ENCODE results near the gene NR1H3. TPM values are rescaled to one million over a fixed set of nuclear protein-coding genes. Genes with fewer than 3 reads are reported as not detected.
"Not testable (repeated sequence)": the region's sequence is repeated elsewhere in the genome, so short reads cannot be mapped to it uniquely, and the experiment has no call there.

The NR1H3 gene
- polyA plus RNA-seq (2013, experiment 1 of 2) = 21.5 TPM
- 20.0 TPM for polyA plus RNA-seq (2013, experiment 2 of 2)

DNA sequence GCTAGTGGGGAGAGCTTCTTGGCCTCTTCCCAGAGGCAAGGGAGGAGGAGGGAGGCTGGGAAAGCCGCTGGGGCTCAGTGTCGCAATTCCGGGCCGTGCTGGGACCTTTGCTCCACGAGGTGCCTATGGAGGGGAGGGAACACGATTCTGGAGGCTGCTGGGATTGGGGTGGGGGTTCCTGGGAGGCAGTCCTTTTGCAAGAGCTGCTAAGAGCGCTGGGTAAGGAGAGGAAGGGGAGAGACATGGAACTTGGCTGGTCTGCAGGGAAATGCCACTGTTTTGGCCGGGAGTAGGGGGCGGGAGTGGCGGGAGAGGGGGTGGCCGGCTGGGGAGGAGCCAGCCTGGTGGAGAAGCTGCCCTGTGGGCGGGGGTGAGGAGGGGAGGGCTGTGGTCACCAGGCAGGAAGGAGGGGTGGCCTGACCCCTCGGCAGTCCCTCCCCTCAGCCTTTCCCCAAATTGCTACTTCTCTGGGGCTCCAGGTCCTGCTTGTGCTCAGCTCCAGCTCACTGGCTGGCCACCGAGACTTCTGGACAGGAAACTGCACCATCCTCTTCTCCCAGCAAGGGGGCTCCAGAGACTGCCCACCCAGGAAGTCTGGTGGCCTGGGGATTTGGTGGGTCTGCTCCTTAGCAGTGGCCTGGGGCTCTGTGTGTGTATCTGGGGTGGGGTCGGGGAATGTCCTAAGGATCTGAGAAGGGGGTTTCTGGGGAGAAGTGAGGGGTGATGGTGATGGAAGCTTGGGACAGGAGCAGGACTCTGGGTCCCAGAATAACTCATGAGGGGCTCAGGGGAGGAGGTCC lies at the start of gene NR1H3:
NR1H3 (plus strand) TSS at position 480 of the 800 bp plus-strand sequence. CDS start 1,221 bp downstream, outside the sequence.
- Histone ChIP-seq H3K4me2 (ENCODE audit: low read length, poor library complexity, severe bottlenecking) (peak within 1 kb of the TSS; percentile 69), H3K27ac (ENCODE audit: low read length, poor library complexity, severe bottlenecking) (peak within 1 kb of the TSS; percentile 10), H3K79me1 (replicated peaks; ENCODE audit: low read length, poor library complexity, severe bottlenecking) (peaks cover 8% of the 10 kb centered on the region), H2BK12ac (ENCODE audit: low read length in 2 of 2) (peak within 1 kb of the TSS; percentile 79 to 98), H3K36me3 (ENCODE audit: control insufficient read depth in 1 of 2, insufficient read depth in 2 of 2, low read depth in 1 of 2, low read length in 2 of 2) (peaks cover 0 to 10% of the 10 kb centered on the region in 2 experiments), H3K4me3 (ENCODE audit: insufficient read depth in 1 of 2, low read depth in 1 of 2, low read length in 2 of 2) (peak within 1 kb of the TSS; percentile 22 to 67), H3K9me3 (ENCODE audit: control insufficient read depth, low read length) (no peaks in the 10 kb centered on the region), H3K4me1 (ENCODE audit: control insufficient read depth, insufficient read depth, low read depth, low read length) (peaks cover 31% of the 10 kb centered on the region), H3K14ac (ENCODE audit: low read length in 2 of 2) (peak within 1 kb of the TSS; percentile 6 to 61), H3K4ac (ENCODE audit: low read depth in 1 of 2, low read length in 2 of 2) (peak within 1 kb of the TSS; percentile 94 to 98), H2AFZ (ENCODE audit: low read depth, low read length) (no peak within 1 kb of the TSS), H3K27me3 (ENCODE audit: control insufficient read depth in 1 of 2, insufficient read depth in 1 of 2, low read length in 2 of 2) (no peaks in the 10 kb centered on the region), H4K8ac (ENCODE audit: low read length) (peak within 1 kb of the TSS; percentile 76), H3K18ac (ENCODE audit: low read depth in 1 of 2, low read length in 2 of 2) (peak within 1 kb of the TSS; percentile 84 to 85), H2BK120ac (ENCODE audit: low read depth, low read length) (peak within 1 kb of the TSS; percentile 75), H2BK5ac (ENCODE audit: low read depth, low read length, poor library complexity, severe bottlenecking) (no peak within 1 kb of the TSS), H4K91ac (ENCODE audit: low read length) (peak within 1 kb of the TSS; percentile 90), H3K9ac (ENCODE audit: low read length) (peak within 1 kb of the TSS; percentile 78), H2AK5ac (ENCODE audit: low read length, severe bottlenecking) (peak within 1 kb of the TSS; percentile 43), H2BK15ac (ENCODE audit: low read depth, poor library complexity, severe bottlenecking) (peak within 1 kb of the TSS; percentile 92), H3K23ac (ENCODE audit: low read length in 2 of 2) (no peak within 1 kb of the TSS)
- peak; percentile 86 for DNase-seq
- 6% methylated on average over 10 of the region's 15 CpGs for WGBS

DNA sequence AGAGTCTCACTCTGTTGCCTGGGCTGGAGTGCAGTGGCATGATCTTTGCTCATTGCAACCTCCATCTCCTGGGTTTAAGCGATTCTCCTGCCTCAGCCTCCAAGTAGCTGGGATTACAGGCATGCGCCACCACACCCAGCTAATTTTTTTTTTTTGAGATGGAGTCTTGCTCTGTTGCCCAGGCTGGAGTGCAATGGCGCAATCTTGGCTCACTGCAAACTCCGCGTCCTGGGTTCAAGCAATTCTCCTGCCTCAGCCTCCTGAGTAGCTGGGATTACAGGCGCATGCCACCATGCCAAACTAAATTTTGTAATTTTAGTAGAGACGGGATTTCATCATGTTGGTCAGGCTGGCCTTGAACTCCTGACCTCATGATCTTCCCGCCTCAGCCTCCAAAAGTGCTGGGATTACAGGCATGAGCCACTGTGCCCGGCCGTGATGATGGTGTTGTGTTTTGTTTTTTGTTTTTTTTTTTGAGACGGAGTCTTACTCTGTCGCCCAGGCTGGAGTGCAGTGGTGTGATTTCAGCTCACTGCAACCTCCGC lies 49.7 kb upstream of the NR1H3 start:
- H2BK120ac ChIP-seq (ENCODE audit: low read depth, low read length); H2BK5ac ChIP-seq (ENCODE audit: low read depth, low read length, poor library complexity, severe bottlenecking); H2BK12ac ChIP-seq (ENCODE audit: low read length in 2 of 2); H3K9ac ChIP-seq (ENCODE audit: low read length); H3K36me3 ChIP-seq (ENCODE audit: control insufficient read depth in 1 of 2, insufficient read depth in 2 of 2, low read depth in 1 of 2, low read length in 2 of 2); H3K4me1 ChIP-seq (ENCODE audit: control insufficient read depth, insufficient read depth, low read depth, low read length); H3K14ac ChIP-seq (ENCODE audit: low read length in 2 of 2); H3K9me3 ChIP-seq (ENCODE audit: control insufficient read depth, low read length); H3K4ac ChIP-seq (ENCODE audit: low read depth in 1 of 2, low read length in 2 of 2); H2AFZ ChIP-seq (ENCODE audit: low read depth, low read length); DNase-seq; H3K18ac ChIP-seq (ENCODE audit: low read depth in 1 of 2, low read length in 2 of 2); H3K79me1 ChIP-seq (replicated peaks; ENCODE audit: low read length, poor library complexity, severe bottlenecking); H2BK15ac ChIP-seq (ENCODE audit: low read depth, poor library complexity, severe bottlenecking); H2AK5ac ChIP-seq (ENCODE audit: low read length, severe bottlenecking); H3K4me3 ChIP-seq (ENCODE audit: insufficient read depth in 1 of 2, low read depth in 1 of 2, low read length in 2 of 2); H4K91ac ChIP-seq (ENCODE audit: low read length); H3K27me3 ChIP-seq (ENCODE audit: control insufficient read depth in 1 of 2, insufficient read depth in 1 of 2, low read length in 2 of 2); H3K4me2 ChIP-seq (ENCODE audit: low read length, poor library complexity, severe bottlenecking); H3K27ac ChIP-seq (ENCODE audit: low read length, poor library complexity, severe bottlenecking); H3K23ac ChIP-seq (ENCODE audit: low read length in 2 of 2); H4K8ac ChIP-seq (ENCODE audit: low read length): not testable (repeated sequence)
- WGBS = 96% methylated on average over 13 of the region's 13 CpGs

DNA sequence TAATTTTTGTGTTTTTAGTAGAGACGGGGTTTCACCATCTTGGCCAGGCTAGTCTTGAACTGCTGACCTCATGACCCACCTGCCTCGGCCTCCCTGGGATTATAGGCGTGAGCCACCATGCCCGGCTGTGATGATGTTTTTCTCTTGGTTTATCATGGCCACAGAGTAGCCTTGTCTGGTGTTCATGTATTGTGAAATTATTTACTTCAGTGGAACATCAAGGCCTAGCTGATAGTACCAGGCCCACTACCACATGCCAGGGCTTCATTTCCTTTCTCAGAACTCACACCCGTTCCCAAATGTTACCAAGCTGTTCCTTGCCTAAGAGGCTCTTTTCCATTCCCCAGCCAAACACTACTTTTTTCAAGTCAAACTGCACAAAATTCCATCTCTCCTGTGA lies 49.2 kb upstream of the NR1H3 start:
- Histone ChIP-seq H3K27ac (ENCODE audit: low read length, poor library complexity, severe bottlenecking) (no peak overlapping the region), H3K23ac (ENCODE audit: low read length in 2 of 2) (no peak overlapping the region), H2BK12ac (ENCODE audit: low read length in 2 of 2) (no peak overlapping the region), H3K4me2 (ENCODE audit: low read length, poor library complexity, severe bottlenecking) (no peak overlapping the region), H3K4ac (ENCODE audit: low read depth in 1 of 2, low read length in 2 of 2) (no peak overlapping the region), H3K14ac (ENCODE audit: low read length in 2 of 2) (no peak overlapping the region), H3K9me3 (ENCODE audit: control insufficient read depth, low read length) (no peaks in the 10 kb centered on the region), H3K4me3 (ENCODE audit: insufficient read depth in 1 of 2, low read depth in 1 of 2, low read length in 2 of 2) (no peak overlapping the region), H3K18ac (ENCODE audit: low read depth in 1 of 2, low read length in 2 of 2) (no peak overlapping the region), H2AFZ (ENCODE audit: low read depth, low read length) (no peak overlapping the region), H3K9ac (ENCODE audit: low read length) (no peak overlapping the region), H4K8ac (ENCODE audit: low read length) (no peak overlapping the region), H2BK5ac (ENCODE audit: low read depth, low read length, poor library complexity, severe bottlenecking) (no peak overlapping the region), H4K91ac (ENCODE audit: low read length) (no peak overlapping the region), H3K27me3 (ENCODE audit: control insufficient read depth in 1 of 2, insufficient read depth in 1 of 2, low read length in 2 of 2) (no peaks in the 10 kb centered on the region), H3K4me1 (ENCODE audit: control insufficient read depth, insufficient read depth, low read depth, low read length) (no peaks in the 10 kb centered on the region), H3K36me3 (ENCODE audit: control insufficient read depth in 1 of 2, insufficient read depth in 2 of 2, low read depth in 1 of 2, low read length in 2 of 2) (no peaks in the 10 kb centered on the region), H2BK15ac (ENCODE audit: low read depth, poor library complexity, severe bottlenecking) (no peak overlapping the region), H2AK5ac (ENCODE audit: low read length, severe bottlenecking) (no peak overlapping the region), H2BK120ac (ENCODE audit: low read depth, low read length) (no peak overlapping the region), H3K79me1 (replicated peaks; ENCODE audit: low read length, poor library complexity, severe bottlenecking) (no peaks in the 10 kb centered on the region)
- WGBS = 96% methylated on average over 5 of the region's 5 CpGs
- no peak for DNase-seq

DNA sequence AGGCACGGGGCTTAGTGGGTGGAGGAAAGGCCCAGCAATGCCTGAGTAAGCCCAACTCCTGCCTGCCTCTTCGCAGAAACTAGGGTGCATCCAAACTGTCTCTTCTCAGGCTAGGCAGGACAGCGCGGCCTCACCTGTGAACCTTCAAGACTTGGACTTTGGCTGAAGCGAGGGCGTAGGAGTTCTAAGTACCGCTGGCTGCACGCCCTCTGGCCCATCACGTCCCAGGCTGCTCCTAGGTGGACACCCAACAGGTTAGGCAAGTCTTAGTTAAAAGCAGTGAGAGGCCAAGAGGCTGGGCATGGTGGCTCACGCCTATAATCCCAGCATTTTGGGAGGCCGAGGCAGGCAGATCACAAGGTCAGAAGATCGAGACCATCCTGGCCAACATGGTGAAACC lies 44.9 kb upstream of the NR1H3 start:
- peaks cover 9% of the 10 kb centered on the region for H3K4me1 ChIP-seq (ENCODE audit: control insufficient read depth, insufficient read depth, low read depth, low read length)

More for the DNA sequence above, 44.9 kb upstream of the NR1H3 start:
- Histone ChIP-seq H4K8ac (ENCODE audit: low read length) (no peak overlapping the region), H3K9ac (ENCODE audit: low read length) (no peak overlapping the region), H2AK5ac (ENCODE audit: low read length, severe bottlenecking) (no peak overlapping the region), H3K36me3 (ENCODE audit: control insufficient read depth in 1 of 2, insufficient read depth in 2 of 2, low read depth in 1 of 2, low read length in 2 of 2) (peaks cover 0 to 13% of the 10 kb centered on the region in 2 experiments), H3K27me3 (ENCODE audit: control insufficient read depth in 1 of 2, insufficient read depth in 1 of 2, low read length in 2 of 2) (no peaks in the 10 kb centered on the region), H3K4me2 (ENCODE audit: low read length, poor library complexity, severe bottlenecking) (no peak overlapping the region), H3K4ac (ENCODE audit: low read depth in 1 of 2, low read length in 2 of 2) (no peak overlapping the region), H3K18ac (ENCODE audit: low read depth in 1 of 2, low read length in 2 of 2) (no peak overlapping the region), H2BK15ac (ENCODE audit: low read depth, poor library complexity, severe bottlenecking) (no peak overlapping the region), H3K4me3 (ENCODE audit: insufficient read depth in 1 of 2, low read depth in 1 of 2, low read length in 2 of 2) (no peak overlapping the region), H3K27ac (ENCODE audit: low read length, poor library complexity, severe bottlenecking) (no peak overlapping the region), H3K79me1 (replicated peaks; ENCODE audit: low read length, poor library complexity, severe bottlenecking) (no peaks in the 10 kb centered on the region), H3K23ac (ENCODE audit: low read length in 2 of 2) (no peak overlapping the region), H3K14ac (ENCODE audit: low read length in 2 of 2) (no peak overlapping the region), H2BK12ac (ENCODE audit: low read length in 2 of 2) (peak overlapping the region in 1 of 2 experiments; percentile 8), H2BK5ac (ENCODE audit: low read depth, low read length, poor library complexity, severe bottlenecking) (no peak overlapping the region), H2BK120ac (ENCODE audit: low read depth, low read length) (no peak overlapping the region), H4K91ac (ENCODE audit: low read length) (no peak overlapping the region), H3K9me3 (ENCODE audit: control insufficient read depth, low read length) (no peaks in the 10 kb centered on the region), H2AFZ (ENCODE audit: low read depth, low read length) (no peak overlapping the region)
- WGBS = 95% methylated on average over 11 of the region's 12 CpGs
- DNase-seq = no peak

All from mesenchymal stem cell (in vitro differentiated cells and primary cell).